ENCODE measurements around the gene RPIA. TPM values are rescaled to one million over a fixed set of nuclear protein-coding genes. Genes with fewer than 3 reads are reported as not detected.

RPIA gene
- total and polyA plus RNA-seq, 9 of the 15 experiments (the other 6 are each of a cell fraction or from before 2014, with no cell fraction given): 7.8 to 41.2 (median 25.8) TPM

GRCh38 chr2:88659538-88659915 is 31.9 kb upstream of the RPIA start:
- 4% methylated on average over 4 of the region's 4 CpGs for WGBS (ENCODE audit: insufficient coverage, low coverage, missing lambda C conversion rate)
- no peaks in the 10 kb centered on the region for H3K79me2 ChIP-seq (ENCODE audit: control insufficient read depth, insufficient read depth, low read length)
- intact Hi-C loops (cut with micrococcal nuclease) (no loop called here), in situ Hi-C loops (cut with MboI) (no loop called here)
- no peak overlapping the region for H3K4me3 ChIP-seq
- no peaks in the 10 kb centered on the region for H3K27me3 ChIP-seq (ENCODE audit: control insufficient read depth in 2 of 2, insufficient read depth in 2 of 2, low read length in 2 of 2)
- no peaks in the 10 kb centered on the region for H3K9me3 ChIP-seq (replicated peaks; ENCODE audit: control insufficient read depth, insufficient read depth, low read depth, low read length)
- no peaks in the 10 kb centered on the region for H3K36me3 ChIP-seq (ENCODE audit: control insufficient read depth, insufficient read depth, low read length)
- H3K9ac ChIP-seq (ENCODE audit: insufficient read depth in 1 of 2, low read depth in 2 of 2, low read length in 2 of 2): peak overlapping the region; percentile 47 to 65; a peak in 3 of 4 replicates
- ChIA-PET CTCF (ENCODE audit: low intra/inter-chr PET ratio) (no interaction called here), POLR2A (interaction anchor here (0.8 to 2.4 kb wide), 2 partner anchors 8 to 31 kb away, joined by 4 to 8 read pairs; no protein-coding TSS in a partner anchor)
- BruUV-seq (replicated peaks): no TSS peak
- no peaks in the 10 kb centered on the region for H3K9me1 ChIP-seq (ENCODE audit: control insufficient read depth, insufficient read depth, low read length)
- H3K27ac ChIP-seq (ENCODE audit: extremely low read depth, low read depth, low read length): peak overlapping the region; percentile 60
- DNase-seq (ENCODE audit: extremely low read depth in 1 of 4, low spot score in 3 of 4) (peak in 2 of 4 experiments; percentile 39 to 52), FAIRE-seq (no peak), ATAC-seq (peak; percentile 81)
- peak overlapping the region; percentile 49 for H3K4me2 ChIP-seq (ENCODE audit: insufficient read depth, low read length)
- no peaks in the 10 kb centered on the region for H4K20me1 ChIP-seq (replicated peaks; ENCODE audit: control insufficient read depth, insufficient read depth, low read length)
- H3K4me1 ChIP-seq (replicated peaks in 1 of 2; ENCODE audit: control insufficient read depth in 2 of 2, insufficient read depth in 2 of 2, low read length in 2 of 2): peaks cover 3 to 24% of the 10 kb centered on the region in 2 experiments; a peak in 4 of 5 replicates
- peak overlapping the region; percentile 88 for H2AFZ ChIP-seq (ENCODE audit: low read depth, low read length)
- TF ChIP-seq PRDM10 (IDR thresholded peaks at IDR 0.05; ENCODE audit: partially characterized antibody): no peak
- TF ChIP-seq POLR2H (tag; IDR thresholded peaks at IDR 0.05; ENCODE audit: low read depth): no peak
- no peak for TF ChIP-seq SRSF3 (IDR thresholded peaks at IDR 0.05; ENCODE audit: insufficient read depth, low read length)
- TF ChIP-seq ZNF24 (IDR thresholded peaks at IDR 0.05): no peak
- TF ChIP-seq CBX2 (IDR thresholded peaks at IDR 0.05; ENCODE audit: insufficient read depth, low read length, poor library complexity, severe bottlenecking): no peak
- no peak for TF ChIP-seq KLF16 (IDR thresholded peaks at IDR 0.05)
- TF ChIP-seq ZNF584 (CRISPR knock-in tag; IDR thresholded peaks at IDR 0.05; ENCODE audit: low read depth): no peak
- no peak for TF ChIP-seq ELF4 (CRISPR knock-in tag; IDR thresholded peaks at IDR 0.05)
- no peak for TF ChIP-seq MAZ (CRISPR knock-in tag; conservative IDR thresholded peaks at IDR 0.05 in 1 of 2, IDR thresholded peaks at IDR 0.05 in 1 of 2)
- TF ChIP-seq XRCC5 (IDR thresholded peaks at IDR 0.05; ENCODE audit: low read depth, low read length): no peak
- no peak for TF ChIP-seq HNRNPUL1 (IDR thresholded peaks at IDR 0.05; ENCODE audit: low read length)
- peak; percentile 26; the same call in 1 of the 2 replicates for TF ChIP-seq JUND (IDR thresholded peaks at IDR 0.05; ENCODE audit: borderline replicate concordance, low read depth, low read length)
- no peak; the same call in 2 of the 3 replicates for TF ChIP-seq JUND (tag; IDR thresholded peaks at IDR 0.05; ENCODE audit: borderline replicate concordance, low read depth, low read length)
- TF ChIP-seq JUNB (CRISPR knock-in tag; conservative IDR thresholded peaks at IDR 0.05): no peak
- no peak for TF ChIP-seq SNIP1 (IDR thresholded peaks at IDR 0.05; ENCODE audit: low read depth)
- TF ChIP-seq NR0B1 (IDR thresholded peaks at IDR 0.05; ENCODE audit: partially characterized antibody): no peak
- TF ChIP-seq FOXK2 (conservative IDR thresholded peaks at IDR 0.05 in 1 of 2, IDR thresholded peaks at IDR 0.05 in 1 of 2; ENCODE audit: low read depth in 2 of 2): peak in 1 of 2 experiments; percentile 42; a peak in 1 of 4 replicates
- TF ChIP-seq ZNF165 (CRISPR knock-in tag; IDR thresholded peaks at IDR 0.05; ENCODE audit: borderline replicate concordance): no peak
- TF ChIP-seq U2AF2 (optimal IDR thresholded peaks at IDR 0.05; ENCODE audit: low read depth, low read length): no peak
- TF ChIP-seq TCF7 (IDR thresholded peaks at IDR 0.05; ENCODE audit: borderline replicate concordance): no peak
